ENCODE data around the gene USP6NL. TPM values are rescaled to one million over a fixed set of nuclear protein-coding genes. Genes with fewer than 3 reads are reported as not detected.

Gene USP6NL
- total RNA-seq, 1 donor from 2014 or later = 64.5 TPM

DNA sequence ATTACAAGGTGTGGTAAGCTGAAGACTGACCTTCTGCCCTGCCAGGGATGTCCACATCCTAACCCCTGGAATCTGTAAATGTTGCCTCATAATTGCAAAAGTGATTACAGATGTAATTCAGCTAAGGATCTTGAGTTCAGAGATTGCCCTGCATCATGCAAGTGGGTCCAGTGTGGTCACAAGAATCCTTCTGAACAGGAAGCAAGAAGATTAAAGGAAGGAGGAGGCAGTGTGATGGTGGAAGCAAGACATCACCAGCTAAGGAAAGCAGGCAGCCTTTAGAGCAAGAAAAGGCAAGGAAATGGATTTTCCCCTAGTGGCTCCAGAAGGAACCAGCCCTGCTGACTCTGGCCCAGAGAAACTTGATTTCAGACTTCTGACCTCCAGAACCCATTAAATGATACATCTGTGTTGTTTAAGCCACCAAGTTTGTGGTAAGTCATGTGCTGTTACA, 78.1 kb downstream of the USP6NL start:
- TF ChIP-seq, protein P1, sequence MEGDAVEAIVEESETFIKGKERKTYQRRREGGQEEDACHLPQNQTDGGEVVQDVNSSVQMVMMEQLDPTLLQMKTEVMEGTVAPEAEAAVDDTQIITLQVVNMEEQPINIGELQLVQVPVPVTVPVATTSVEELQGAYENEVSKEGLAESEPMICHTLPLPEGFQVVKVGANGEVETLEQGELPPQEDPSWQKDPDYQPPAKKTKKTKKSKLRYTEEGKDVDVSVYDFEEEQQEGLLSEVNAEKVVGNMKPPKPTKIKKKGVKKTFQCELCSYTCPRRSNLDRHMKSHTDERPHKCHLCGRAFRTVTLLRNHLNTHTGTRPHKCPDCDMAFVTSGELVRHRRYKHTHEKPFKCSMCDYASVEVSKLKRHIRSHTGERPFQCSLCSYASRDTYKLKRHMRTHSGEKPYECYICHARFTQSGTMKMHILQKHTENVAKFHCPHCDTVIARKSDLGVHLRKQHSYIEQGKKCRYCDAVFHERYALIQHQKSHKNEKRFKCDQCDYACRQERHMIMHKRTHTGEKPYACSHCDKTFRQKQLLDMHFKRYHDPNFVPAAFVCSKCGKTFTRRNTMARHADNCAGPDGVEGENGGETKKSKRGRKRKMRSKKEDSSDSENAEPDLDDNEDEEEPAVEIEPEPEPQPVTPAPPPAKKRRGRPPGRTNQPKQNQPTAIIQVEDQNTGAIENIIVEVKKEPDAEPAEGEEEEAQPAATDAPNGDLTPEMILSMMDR (IDR thresholded peaks at IDR 0.05) = no peak
- H3K27me3 Mint-ChIP-seq = no peaks in the 10 kb centered on the region
- peaks cover 2% of the 10 kb centered on the region for H3K36me3 Mint-ChIP-seq (ENCODE audit: low read depth)
- H3K4me1 Mint-ChIP-seq = peaks cover 92% of the 10 kb centered on the region
- intact Hi-C loops (cut with micrococcal nuclease) = loop anchor here (2.0 kb wide), 1 partner anchor 15 kb away; no protein-coding TSS in a partner anchor
- CTCF ChIA-PET = interaction anchor here (1.8 to 2.0 kb wide), 2 partner anchors 9 to 15 kb away, joined by 5 to 8 read pairs; no protein-coding TSS in a partner anchor
- POLR2A ChIA-PET = interaction anchor here (1.2 to 1.7 kb wide), 2 partner anchors 38 to 79 kb away, joined by 3 to 4 read pairs; no protein-coding TSS in a partner anchor
- no peak for DNase-seq
- H3K27ac Mint-ChIP-seq = peak overlapping the region; percentile 84
- peak overlapping the region; percentile 56 for H3K4me3 Mint-ChIP-seq
- ATAC-seq (ENCODE audit: low read depth) = no peak
- no peaks in the 10 kb centered on the region for H3K9me3 Mint-ChIP-seq

DNA sequence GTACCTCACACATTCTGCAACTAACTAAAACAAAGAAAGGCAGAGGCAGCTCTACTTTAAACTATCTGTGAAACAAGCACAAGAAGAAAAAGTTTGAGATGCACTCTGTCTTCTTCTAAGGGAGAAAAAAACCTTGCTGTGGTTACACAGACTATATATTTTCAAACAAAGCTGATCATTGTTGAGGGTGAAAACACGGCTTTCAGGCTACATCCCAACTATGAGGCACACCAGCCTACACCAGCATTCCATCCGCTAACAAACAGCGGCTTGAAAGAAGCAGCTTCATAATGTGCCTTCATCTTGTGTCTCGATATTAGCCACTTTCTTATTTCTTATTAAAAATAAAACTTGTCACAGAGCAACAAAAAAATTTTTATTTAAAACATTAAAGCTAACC, 79.1 kb downstream of the USP6NL start:
- POLR2A ChIA-PET = interaction anchor here (0.6 to 1.7 kb wide), 4 partner anchors 22 to 153 kb away, joined by 3 to 13 read pairs (median 4); no protein-coding TSS in a partner anchor
- H3K27ac Mint-ChIP-seq = peak overlapping the region; percentile 80
- CTCF ChIA-PET = interaction anchor here (1.3 to 2.0 kb wide), 4 partner anchors 10 to 75 kb away, joined by 3 to 8 read pairs (median 5); no protein-coding TSS in a partner anchor

DNA sequence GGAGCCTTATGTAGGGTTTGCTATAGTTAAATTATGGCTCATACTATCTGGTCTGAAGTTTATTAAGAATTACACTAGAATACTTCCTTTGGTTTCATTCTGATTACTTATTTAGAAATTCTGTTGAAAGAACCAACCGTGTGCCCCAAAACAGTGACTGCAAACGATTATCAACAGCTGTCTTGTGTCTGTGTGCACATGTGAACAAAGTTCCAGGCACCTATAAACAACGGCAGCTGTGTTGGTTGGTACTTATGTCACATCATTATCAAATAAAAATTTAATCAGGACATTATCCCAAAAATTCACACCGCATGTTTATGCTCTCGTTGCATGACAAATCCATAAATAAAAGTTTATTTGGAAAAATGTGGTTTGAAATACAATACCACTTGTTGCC, 80.6 kb downstream of the USP6NL start:
- ChIA-PET CTCF (interaction anchor here (0.7 to 1.0 kb wide), 3 partner anchors 14 to 194 kb away, joined by 3 to 4 read pairs (median 3); no protein-coding TSS in a partner anchor), POLR2A (interaction anchor here (0.6 to 2.1 kb wide), 7 partner anchors 9 to 814 kb away, joined by 3 to 8 read pairs (median 5); no protein-coding TSS in a partner anchor)
- DNase-seq = no peak
- Mint-ChIP-seq H3K4me1 (peaks cover 90% of the 10 kb centered on the region), H3K27me3 (no peaks in the 10 kb centered on the region), H3K9me3 (no peaks in the 10 kb centered on the region), H3K27ac (no peak overlapping the region), H3K36me3 (ENCODE audit: low read depth) (peaks cover 16% of the 10 kb centered on the region), H3K4me3 (peak overlapping the region; percentile 28)
- intact Hi-C loops (cut with micrococcal nuclease) = loop anchor here (1.0 kb wide), 1 partner anchor 8 kb away; no protein-coding TSS in a partner anchor
- TF ChIP-seq, protein P1 (IDR thresholded peaks at IDR 0.05) = no peak
- no peak for ATAC-seq (ENCODE audit: low read depth)

More for the DNA sequence above, 79.1 kb downstream of the USP6NL start:
- Mint-ChIP-seq H3K4me1 (peaks cover 96% of the 10 kb centered on the region), H3K9me3 (no peaks in the 10 kb centered on the region), H3K36me3 (ENCODE audit: low read depth) (peaks cover 2% of the 10 kb centered on the region), H3K4me3 (peak overlapping the region; percentile 49), H3K27me3 (no peaks in the 10 kb centered on the region)
- intact Hi-C loops (cut with micrococcal nuclease) = loop anchor here (2.0 kb wide), 1 partner anchor 14 kb away; no protein-coding TSS in a partner anchor
- ATAC-seq (ENCODE audit: low read depth) (no peak), DNase-seq (no peak)
- TF ChIP-seq, protein P1 (IDR thresholded peaks at IDR 0.05) = no peak

DNA sequence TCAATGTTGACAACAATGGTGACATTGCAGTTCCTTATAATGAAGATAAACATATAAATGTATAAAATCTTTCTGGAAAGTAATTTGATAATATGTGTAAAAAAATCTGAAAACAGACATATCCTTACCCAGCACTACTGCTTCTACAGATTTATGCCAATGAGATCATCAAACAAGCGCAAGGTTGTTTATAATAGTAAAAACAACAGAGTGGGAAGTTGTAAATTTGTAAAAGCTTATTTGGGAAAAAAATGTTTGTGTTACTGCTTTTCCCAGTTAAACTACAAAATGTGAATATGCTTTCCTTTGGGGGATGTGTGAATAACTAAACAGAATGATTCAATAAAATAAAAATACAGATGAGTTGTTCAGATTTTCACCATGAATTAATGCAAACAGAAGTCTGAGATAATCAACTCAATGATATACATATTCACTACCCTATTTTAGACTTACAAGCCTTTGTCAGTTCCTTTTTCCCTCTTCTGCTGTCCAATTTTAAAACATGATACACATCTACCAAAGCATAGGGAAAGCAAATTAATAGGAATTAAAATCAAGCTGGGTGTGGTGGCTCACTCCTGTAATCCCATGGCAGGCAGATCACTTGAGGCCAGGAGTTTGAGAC, 82.1 kb downstream of the USP6NL start:
- DNase-seq (no peak), ATAC-seq (ENCODE audit: low read depth) (no peak)
- intact Hi-C loops (cut with micrococcal nuclease) = no loop called here
- ChIA-PET CTCF (no interaction called here), POLR2A (interaction anchor here (0.8 to 2.1 kb wide), 3 partner anchors 25 to 196 kb away, joined by 5 to 8 read pairs (median 7); no protein-coding TSS in a partner anchor)
- Mint-ChIP-seq H3K9me3 (no peaks in the 10 kb centered on the region), H3K27ac (peak overlapping the region; percentile 24), H3K36me3 (ENCODE audit: low read depth) (peaks cover 24% of the 10 kb centered on the region), H3K4me3 (peak overlapping the region; percentile 41), H3K4me1 (peaks cover 76% of the 10 kb centered on the region), H3K27me3 (no peaks in the 10 kb centered on the region)
- TF ChIP-seq, protein P1 (IDR thresholded peaks at IDR 0.05) = no peak

DNA sequence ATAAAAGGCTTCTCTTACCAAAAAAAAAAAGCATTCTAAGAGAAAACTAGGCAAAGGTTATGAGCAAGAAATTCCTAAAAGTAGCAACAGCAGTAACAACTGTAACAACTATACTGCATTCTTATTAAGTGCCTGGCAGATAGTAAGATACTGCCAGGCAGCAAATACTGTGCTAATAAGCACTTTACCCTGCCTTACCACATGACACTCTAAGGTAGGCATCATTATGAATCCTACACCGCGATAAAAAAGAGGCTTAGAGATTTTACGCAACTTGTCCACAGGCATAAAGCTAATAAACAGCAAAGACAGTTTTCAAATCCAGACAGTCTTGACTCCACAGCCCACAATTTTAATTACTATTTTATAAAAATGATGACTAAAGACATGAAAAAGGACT, 83.2 kb downstream of the USP6NL start:
- Mint-ChIP-seq H3K27ac (peak overlapping the region; percentile 47), H3K36me3 (ENCODE audit: low read depth) (peaks cover 29% of the 10 kb centered on the region), H3K4me3 (peak overlapping the region; percentile 69), H3K4me1 (peaks cover 67% of the 10 kb centered on the region), H3K27me3 (no peaks in the 10 kb centered on the region), H3K9me3 (no peaks in the 10 kb centered on the region)
- TF ChIP-seq, protein P1 (IDR thresholded peaks at IDR 0.05) = no peak
- DNase-seq (no peak), ATAC-seq (ENCODE audit: low read depth) (peak; percentile 30)
- POLR2A ChIA-PET = interaction anchor here (1.4 kb wide), 1 partner anchor 10 kb away, joined by 3 read pairs; no protein-coding TSS in a partner anchor
- intact Hi-C loops (cut with micrococcal nuclease) = no loop called here
- CTCF ChIA-PET = interaction anchor here (2.4 kb wide), 1 partner anchor 197 kb away, joined by 5 read pairs; no protein-coding TSS in a partner anchor

Data from activated B cell treated with CpG ODN at 0.5 μM for 24 hours (primary cell).